Activated CD4-positive, alpha-beta memory T cell treated with anti-CD3 and anti-CD28 coated beads for 36 hours (primary cell): ENCODE results near the gene DYNC2LI1. TPM values are rescaled to one million over a fixed set of nuclear protein-coding genes. Genes with fewer than 3 reads are reported as not detected.

Source experiments
- CTCF ChIA-PET: fragments of 350-600 bp; sonication (Branson Sonifier 250); formaldehyde crosslinking; loops from one replicate; lab custom pipeline; 2021; ENCODE audit warnings: antibody characterized with exemption, inconsistent platforms; lab: Charles Lee
- POLR2A ChIA-PET: fragments of 350-600 bp; sonication (Branson Sonifier 250); formaldehyde crosslinking; loops from one replicate; lab custom pipeline; 2021; ENCODE audit warnings: antibody characterized with exemption; lab: Charles Lee
- DNase-seq: peaks from one replicate; pipeline ENCODE4 v3.0.0-alpha.2; 2020
- H3K27ac Mint-ChIP-seq: one replicate; pipeline ENCODE4 v1.8.0; 2021; ENCODE audit warnings: mixed read lengths
- H3K27me3 Mint-ChIP-seq: one replicate; pipeline ENCODE4 v1.8.0; 2021; ENCODE audit warnings: mixed read lengths
- H3K36me3 Mint-ChIP-seq: one replicate; pipeline ENCODE4 v1.8.0; 2021; ENCODE audit warnings: mixed read lengths
- H3K4me1 Mint-ChIP-seq: one replicate; pipeline ENCODE4 v1.8.0; 2021; ENCODE audit warnings: low read depth, mixed read lengths
- H3K4me3 Mint-ChIP-seq: one replicate; pipeline ENCODE4 v1.8.0; 2021; ENCODE audit warnings: mild to moderate bottlenecking, mixed read lengths
- H3K9me3 Mint-ChIP-seq: one replicate; pipeline ENCODE4 v1.8.0; 2021; ENCODE audit warnings: mixed read lengths
- intact Hi-C: fragments of 100-400 bp; cut with micrococcal nuclease; formaldehyde crosslinking; loops from one replicate; pipeline ENCODE4 v1.15.1; 2023
- total RNA-seq, 2 experiments: library from RNA; stranded (reverse); gene quantifications; one replicate each; pipeline ENCODE4 v1.2.3, GENCODE V29; 2021

Gene DYNC2LI1
- total RNA-seq, 2 experiments from 2014 or later: 17.7 to 18.7 TPM

DNA sequence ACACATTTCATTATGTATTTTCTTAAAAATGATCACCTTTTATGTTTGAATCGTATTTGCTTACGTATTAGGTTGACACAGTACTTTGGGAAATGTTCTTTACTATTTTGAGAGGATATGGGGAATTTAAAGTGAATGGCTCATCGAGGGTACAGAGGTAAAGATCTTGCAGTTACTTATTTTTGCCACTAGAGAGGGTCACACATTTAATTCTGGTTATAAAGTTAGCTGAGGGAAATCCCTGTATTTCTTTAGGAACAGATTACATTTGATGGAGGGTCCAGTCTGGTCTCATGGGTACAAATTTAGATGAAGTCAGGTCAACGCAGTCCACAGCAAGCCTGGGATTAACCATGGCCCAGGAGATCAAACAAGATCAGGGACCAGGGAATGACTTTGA is 24.5 kb downstream of the DYNC2LI1 start:
- intact Hi-C loops: no loop called here
- peaks cover 3% of the 10 kb centered on the region for H3K36me3 Mint-ChIP-seq
- CTCF ChIA-PET: interaction anchor here (1.4 kb wide), 1 partner anchor 34 kb away, joined by 4 read pairs; no protein-coding TSS in a partner anchor
- POLR2A ChIA-PET: no interaction called here
- DNase-seq: no peak
- no peak overlapping the region for H3K27ac Mint-ChIP-seq
- H3K4me3 Mint-ChIP-seq: no peak overlapping the region
- H3K9me3 Mint-ChIP-seq: no peaks in the 10 kb centered on the region
- H3K4me1 Mint-ChIP-seq: no peaks in the 10 kb centered on the region
- no peaks in the 10 kb centered on the region for H3K27me3 Mint-ChIP-seq

DNA sequence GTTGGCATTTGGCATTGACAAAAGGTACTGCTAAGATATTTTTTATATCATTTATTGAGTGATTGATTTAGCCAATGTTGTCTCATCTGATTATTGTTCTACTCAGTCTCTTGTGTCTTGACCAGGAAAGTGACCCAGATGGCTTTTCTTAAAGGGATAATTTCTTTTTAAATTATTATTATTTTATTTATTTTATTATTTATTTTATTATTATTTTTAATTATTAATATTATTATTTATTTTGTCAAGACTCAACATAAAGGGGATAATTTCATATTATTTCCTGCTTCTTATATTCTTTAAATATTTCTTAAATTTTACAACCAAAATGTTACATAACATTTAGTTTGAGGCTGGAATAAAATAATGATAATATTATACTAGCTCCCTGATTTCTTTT is 27.1 kb downstream of the DYNC2LI1 start:
- ChIA-PET CTCF (interaction anchor here (0.9 to 1.2 kb wide), 2 partner anchors 77 to 192 kb away, joined by 3 to 4 read pairs; no protein-coding TSS in a partner anchor), POLR2A (no interaction called here)
- no peak overlapping the region for H3K4me3 Mint-ChIP-seq

DNA sequence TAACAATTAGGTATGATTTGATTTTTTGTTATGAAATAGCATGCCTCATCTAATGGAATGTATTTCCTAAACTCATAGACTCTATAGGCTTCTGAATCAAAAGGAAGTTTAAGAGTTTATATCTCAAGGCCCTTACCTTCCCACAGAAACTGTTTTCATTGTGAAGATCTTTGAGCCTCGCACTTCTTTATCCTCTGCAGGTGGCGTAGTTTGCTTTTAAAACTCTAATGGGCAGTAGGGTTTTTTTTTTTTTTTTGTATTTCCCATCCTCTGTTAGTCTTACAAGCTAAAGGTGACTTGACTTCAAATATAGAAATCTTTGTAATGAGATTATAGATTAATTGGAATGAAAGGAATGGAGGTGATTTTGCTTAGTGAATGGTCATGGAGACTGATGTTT is 28.3 kb downstream of the DYNC2LI1 start:
- H3K27ac Mint-ChIP-seq: no peak overlapping the region
- H3K4me1 Mint-ChIP-seq: no peaks in the 10 kb centered on the region
- no peaks in the 10 kb centered on the region for H3K27me3 Mint-ChIP-seq
- ChIA-PET CTCF (no interaction called here), POLR2A (no interaction called here)
- H3K4me3 Mint-ChIP-seq: no peak overlapping the region
- intact Hi-C loops: no loop called here
- no peak for DNase-seq
- no peaks in the 10 kb centered on the region for H3K9me3 Mint-ChIP-seq
- H3K36me3 Mint-ChIP-seq: peaks cover 10% of the 10 kb centered on the region

More for the DNA sequence above, 27.1 kb downstream of the DYNC2LI1 start:
- DNase-seq: no peak
- H3K9me3 Mint-ChIP-seq: no peaks in the 10 kb centered on the region
- H3K4me1 Mint-ChIP-seq: no peaks in the 10 kb centered on the region
- no peak overlapping the region for H3K27ac Mint-ChIP-seq
- peaks cover 7% of the 10 kb centered on the region for H3K36me3 Mint-ChIP-seq
- no peaks in the 10 kb centered on the region for H3K27me3 Mint-ChIP-seq
- intact Hi-C loops: no loop called here

DNA sequence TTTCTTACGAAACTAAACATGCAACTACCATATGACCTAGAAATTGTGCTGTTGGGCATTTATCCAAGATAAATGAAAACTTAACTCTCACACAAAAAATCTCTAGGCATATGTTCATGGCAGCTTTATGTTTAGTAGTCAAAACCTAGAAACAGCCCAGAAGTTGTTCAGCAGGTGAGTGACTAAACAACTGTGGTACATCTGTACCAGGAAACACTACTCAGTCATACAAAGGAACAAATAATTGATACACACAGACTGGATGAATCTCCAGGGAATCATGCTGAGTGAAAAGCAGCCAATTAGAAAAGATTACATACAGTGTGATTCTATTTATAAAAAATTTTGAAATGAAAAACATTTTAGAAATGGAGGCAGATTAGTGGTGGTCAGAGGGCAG is 29.3 kb downstream of the DYNC2LI1 start:
- Mint-ChIP-seq H3K27ac (no peak overlapping the region), H3K36me3 (peaks cover 13% of the 10 kb centered on the region), H3K4me3 (no peak overlapping the region), H3K4me1 (no peaks in the 10 kb centered on the region), H3K9me3 (no peaks in the 10 kb centered on the region), H3K27me3 (no peaks in the 10 kb centered on the region)
- intact Hi-C loops: no loop called here
- CTCF ChIA-PET: no interaction called here
- no peak for DNase-seq
- POLR2A ChIA-PET: no interaction called here

DNA sequence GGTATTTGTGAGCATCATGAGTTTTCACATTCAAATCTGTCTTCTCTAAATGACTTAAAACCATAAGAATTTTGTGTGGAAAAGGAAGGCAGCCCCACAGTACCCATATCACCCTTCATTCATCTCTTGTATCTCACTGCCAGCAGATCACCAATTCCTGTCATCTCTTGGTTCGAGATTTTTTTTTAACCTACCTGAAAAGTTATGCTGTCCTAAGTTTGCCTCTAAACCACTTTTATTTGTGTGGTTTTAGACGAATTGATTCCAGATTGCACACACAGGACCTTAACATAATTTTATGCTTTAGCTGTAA is 32.8 kb downstream of the DYNC2LI1 start:
- CTCF ChIA-PET: no interaction called here
- intact Hi-C loops: no loop called here
- H3K27me3 Mint-ChIP-seq: no peaks in the 10 kb centered on the region
- POLR2A ChIA-PET: no interaction called here
- H3K27ac Mint-ChIP-seq: no peak overlapping the region
- peaks cover 11% of the 10 kb centered on the region for H3K36me3 Mint-ChIP-seq
- H3K9me3 Mint-ChIP-seq: no peaks in the 10 kb centered on the region
- no peaks in the 10 kb centered on the region for H3K4me1 Mint-ChIP-seq
- no peak overlapping the region for H3K4me3 Mint-ChIP-seq
- no peak for DNase-seq

DNA sequence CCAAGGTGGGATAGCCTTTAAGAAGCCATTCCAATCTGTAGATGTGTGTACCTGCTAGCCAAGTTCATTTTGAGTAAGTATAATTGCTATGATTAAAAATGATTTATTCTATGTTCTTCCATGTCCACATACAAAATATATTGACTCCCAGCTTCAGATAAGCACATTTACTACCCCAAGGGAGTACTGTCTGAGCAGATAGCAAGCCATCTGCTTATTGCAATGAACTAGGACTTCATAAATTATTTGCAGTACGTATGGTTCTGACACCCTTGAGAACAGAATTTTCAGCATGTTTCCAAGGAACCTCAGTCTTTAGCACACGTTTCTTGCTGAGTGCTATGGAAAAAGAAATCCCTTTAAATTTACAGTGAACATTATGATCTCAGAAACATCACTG is 36.6 kb downstream of the DYNC2LI1 start:
- intact Hi-C loops: no loop called here
- Mint-ChIP-seq H3K36me3 (peaks cover 7% of the 10 kb centered on the region), H3K9me3 (no peaks in the 10 kb centered on the region), H3K4me1 (no peaks in the 10 kb centered on the region), H3K27me3 (no peaks in the 10 kb centered on the region), H3K4me3 (no peak overlapping the region), H3K27ac (no peak overlapping the region)
- CTCF ChIA-PET: interaction anchor here (0.6 kb wide), 1 partner anchor 28 kb away, joined by 3 read pairs; no protein-coding TSS in a partner anchor
- POLR2A ChIA-PET: no interaction called here
- no peak for DNase-seq

DNA sequence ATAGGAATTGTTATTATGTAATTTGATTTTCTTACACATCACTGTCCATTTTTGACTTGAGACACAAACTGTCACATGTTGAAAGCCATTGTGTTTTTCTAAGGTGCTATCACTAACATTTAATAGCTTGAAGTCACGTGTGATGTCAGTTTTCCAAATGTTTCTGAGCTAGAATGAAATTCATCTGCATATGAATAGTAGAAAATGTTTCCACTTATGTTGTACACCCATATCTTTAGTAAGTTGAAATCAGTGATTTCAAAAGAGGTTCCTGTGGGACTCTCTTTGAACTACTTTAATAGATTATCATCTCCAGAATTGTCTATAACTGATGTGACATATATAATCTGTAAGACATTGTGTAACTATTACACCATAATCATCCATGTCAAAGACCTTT is 37.0 kb downstream of the DYNC2LI1 start:
- ChIA-PET CTCF (no interaction called here), POLR2A (no interaction called here)
- Mint-ChIP-seq H3K36me3 (peaks cover 5% of the 10 kb centered on the region), H3K27ac (no peak overlapping the region), H3K4me1 (no peaks in the 10 kb centered on the region), H3K9me3 (no peaks in the 10 kb centered on the region), H3K4me3 (no peak overlapping the region), H3K27me3 (no peaks in the 10 kb centered on the region)
- no peak for DNase-seq
- intact Hi-C loops: no loop called here

DNA sequence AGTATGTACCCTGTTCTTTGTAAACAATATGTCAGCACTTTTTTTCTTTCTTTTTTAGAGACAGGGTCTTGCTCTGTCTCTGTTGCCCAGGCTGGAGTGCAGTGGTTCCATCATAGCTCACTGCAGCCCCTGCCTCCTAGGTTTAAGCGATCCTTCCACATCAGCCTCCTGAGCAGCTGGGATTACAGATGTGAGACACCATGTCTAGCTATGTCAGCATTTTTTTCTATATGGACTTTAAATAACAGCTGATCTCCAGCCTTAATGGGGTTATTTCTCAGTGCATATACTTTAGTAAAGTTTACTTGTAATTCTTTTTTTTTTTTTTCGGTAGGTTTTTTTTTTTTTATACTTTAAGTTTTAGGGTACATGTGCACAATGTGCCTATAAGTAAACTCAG is 38.2 kb downstream of the DYNC2LI1 start:
- intact Hi-C loops: no loop called here
- Mint-ChIP-seq H3K9me3 (no peaks in the 10 kb centered on the region), H3K4me3 (no peak overlapping the region), H3K27me3 (no peaks in the 10 kb centered on the region), H3K27ac (no peak overlapping the region), H3K36me3 (peaks cover 3% of the 10 kb centered on the region), H3K4me1 (no peaks in the 10 kb centered on the region)
- CTCF ChIA-PET: no interaction called here
- POLR2A ChIA-PET: interaction anchor here (0.6 kb wide), 1 partner anchor 57 kb away, joined by 4 read pairs; no protein-coding TSS in a partner anchor
- DNase-seq: no peak

DNA sequence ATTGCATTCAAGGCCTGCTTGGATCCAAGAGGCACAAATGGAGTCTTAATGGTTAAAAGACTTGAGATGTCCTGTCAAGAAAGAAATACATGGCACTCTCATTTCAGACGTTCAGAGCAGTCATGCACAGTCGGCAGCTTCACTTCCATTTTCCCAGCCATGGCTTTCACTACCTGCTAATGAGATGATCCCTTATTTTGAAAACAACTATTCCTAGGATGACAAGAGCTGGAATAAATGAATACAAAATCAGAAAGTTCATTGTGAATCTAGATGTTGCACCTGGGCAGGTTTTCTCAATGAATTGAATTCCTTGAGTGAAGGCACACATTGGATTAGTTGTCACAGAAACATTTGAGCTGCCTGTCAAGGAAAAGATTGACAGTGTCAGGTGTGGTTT is 39.1 kb downstream of the DYNC2LI1 start:
- Mint-ChIP-seq H3K36me3 (no peaks in the 10 kb centered on the region), H3K4me3 (no peak overlapping the region), H3K27me3 (no peaks in the 10 kb centered on the region), H3K27ac (no peak overlapping the region), H3K4me1 (no peaks in the 10 kb centered on the region), H3K9me3 (no peaks in the 10 kb centered on the region)
- CTCF ChIA-PET: no interaction called here
- intact Hi-C loops: no loop called here
- DNase-seq: no peak
- POLR2A ChIA-PET: no interaction called here

DNA sequence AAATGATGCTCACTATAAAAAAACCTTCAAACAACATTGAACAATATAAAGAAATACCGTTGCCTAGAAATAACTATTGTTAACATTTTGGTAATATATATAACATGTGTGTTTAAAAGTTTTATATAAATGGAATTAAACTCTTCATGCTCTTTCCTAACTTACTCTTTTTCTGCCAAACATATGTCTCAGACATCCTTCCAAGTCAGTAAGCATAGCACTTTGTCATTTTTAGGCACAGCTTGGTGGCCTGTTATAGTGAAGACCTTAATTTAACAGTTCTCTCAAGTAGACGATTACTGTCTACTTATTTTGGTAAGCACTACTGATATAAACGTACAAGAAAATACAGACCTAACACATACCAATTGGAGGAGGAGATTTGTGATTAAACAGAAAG is 40.9 kb downstream of the DYNC2LI1 start:
- Mint-ChIP-seq H3K27ac (no peak overlapping the region), H3K27me3 (no peaks in the 10 kb centered on the region), H3K4me1 (no peaks in the 10 kb centered on the region), H3K4me3 (no peak overlapping the region), H3K9me3 (no peaks in the 10 kb centered on the region), H3K36me3 (no peaks in the 10 kb centered on the region)
- CTCF ChIA-PET: no interaction called here
- intact Hi-C loops: no loop called here
- DNase-seq: no peak
- POLR2A ChIA-PET: no interaction called here

DNA sequence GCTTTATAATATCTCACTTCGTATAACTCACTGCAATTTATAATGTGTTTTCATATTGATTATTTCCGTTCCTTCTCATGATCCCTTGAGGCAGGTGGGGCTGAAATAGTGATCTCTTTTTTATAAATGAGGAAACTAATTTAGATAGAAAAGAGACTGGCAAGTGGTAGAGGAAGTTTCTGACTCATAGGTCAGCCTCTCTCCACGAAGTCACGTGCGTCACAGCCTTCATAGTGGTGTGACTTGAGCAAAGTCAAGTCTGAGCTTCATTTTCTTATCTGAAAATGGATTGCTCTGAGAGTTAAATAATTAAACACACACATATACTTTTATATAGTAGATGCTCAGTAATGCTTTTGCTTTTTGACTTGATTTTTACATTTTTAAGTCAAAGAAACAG is 44.9 kb downstream of the DYNC2LI1 start:
- no peak overlapping the region for H3K27ac Mint-ChIP-seq
- H3K36me3 Mint-ChIP-seq: no peaks in the 10 kb centered on the region
- H3K9me3 Mint-ChIP-seq: no peaks in the 10 kb centered on the region
- ChIA-PET CTCF (no interaction called here), POLR2A (no interaction called here)
- peak; percentile 46 for DNase-seq
- no peaks in the 10 kb centered on the region for H3K4me1 Mint-ChIP-seq
- H3K27me3 Mint-ChIP-seq: peaks cover 10% of the 10 kb centered on the region
- intact Hi-C loops: no loop called here
- H3K4me3 Mint-ChIP-seq: no peak overlapping the region

DNA sequence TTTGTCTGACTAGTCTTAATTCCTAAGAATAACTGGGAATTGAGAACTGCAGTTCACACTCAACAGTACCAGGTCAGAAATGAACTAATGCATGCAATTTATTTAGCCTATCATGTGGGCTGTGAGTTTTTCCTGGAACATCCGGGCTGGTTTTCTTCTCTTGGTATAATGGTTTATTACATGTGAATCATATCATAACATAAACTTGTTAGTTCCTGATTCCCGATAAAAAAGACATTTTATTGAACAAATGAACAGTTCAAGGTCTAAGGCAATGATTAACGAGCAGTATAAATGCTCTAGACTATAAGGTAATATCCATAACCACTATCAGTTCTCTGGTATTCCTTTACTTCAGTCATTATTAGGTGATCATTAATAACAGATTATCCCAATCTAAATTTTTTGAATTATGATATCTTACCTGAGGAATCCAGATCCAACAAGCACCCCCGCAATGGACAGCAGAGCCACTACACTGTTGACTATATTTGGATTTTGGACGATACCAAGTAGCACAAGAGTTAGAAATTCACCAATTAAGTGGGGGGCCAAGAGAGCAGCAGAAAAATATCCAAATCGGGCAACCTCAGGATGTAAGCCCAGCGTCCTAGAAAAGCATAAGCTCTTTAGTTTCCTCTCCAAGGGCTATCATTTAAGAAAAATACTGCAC is 45.8 kb downstream of the DYNC2LI1 start:
- H3K9me3 Mint-ChIP-seq: no peaks in the 10 kb centered on the region
- peaks cover 17% of the 10 kb centered on the region for H3K27me3 Mint-ChIP-seq
- CTCF ChIA-PET: no interaction called here
- no peak overlapping the region for H3K27ac Mint-ChIP-seq
- intact Hi-C loops: no loop called here
- POLR2A ChIA-PET: no interaction called here
- H3K4me1 Mint-ChIP-seq: no peaks in the 10 kb centered on the region
- no peaks in the 10 kb centered on the region for H3K36me3 Mint-ChIP-seq
- no peak overlapping the region for H3K4me3 Mint-ChIP-seq
- no peak for DNase-seq

DNA sequence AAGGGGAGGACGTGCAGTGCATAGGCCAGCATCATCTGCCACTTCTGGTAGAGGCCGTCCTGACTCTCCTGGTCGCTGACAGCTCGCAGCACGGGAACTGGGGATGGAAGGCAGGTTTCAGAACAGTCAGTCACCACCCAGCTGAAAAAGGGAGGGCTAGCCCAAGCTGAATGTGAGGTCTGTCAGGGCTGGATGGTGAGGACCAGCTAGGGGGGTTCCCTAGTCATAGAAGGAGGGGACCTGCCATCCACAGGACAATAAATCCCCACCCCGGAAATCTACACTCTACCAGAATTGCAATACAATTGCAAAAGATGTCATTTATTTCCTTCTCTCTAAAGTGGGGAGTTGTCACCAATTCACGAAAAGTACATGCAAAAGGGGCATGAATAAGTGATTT is 49.0 kb downstream of the DYNC2LI1 start:
- H3K27me3 Mint-ChIP-seq: peaks cover 23% of the 10 kb centered on the region
- intact Hi-C loops: no loop called here
- H3K27ac Mint-ChIP-seq: no peak overlapping the region
- CTCF ChIA-PET: no interaction called here
- H3K9me3 Mint-ChIP-seq: no peaks in the 10 kb centered on the region
- H3K4me1 Mint-ChIP-seq: no peaks in the 10 kb centered on the region
- no peak for DNase-seq
- H3K4me3 Mint-ChIP-seq: no peak overlapping the region
- H3K36me3 Mint-ChIP-seq: no peaks in the 10 kb centered on the region
- POLR2A ChIA-PET: no interaction called here
